SK-N-SH (cell line): ENCODE data around the gene COBLL1. TPM values are rescaled to one million over a fixed set of nuclear protein-coding genes. Genes with fewer than 3 reads are reported as not detected.

ENCODE experiments used
- CTCF ChIA-PET: fragments of 300-600, 350-600 bp; formaldehyde crosslinking; extraction: SDS; loops from one replicate; lab custom pipeline; 2021; lab: Yijun Ruan, JAX
- POLR2A ChIA-PET: fragments of 350-600 bp; sonication (Branson Sonifier 250); formaldehyde crosslinking; extraction: SDS; loops from one replicate; lab custom pipeline; 2020; ENCODE audit warnings: antibody characterized with exemption, inconsistent platforms; lab: Yijun Ruan, JAX
- DNase-seq: peaks from one replicate; pipeline ENCODE4 v3.0.0; 2012
- H2AFZ ChIP-seq: fragments of 200-600 bp; sonication (generic); 2 replicates; pipeline ENCODE4 v1.8.1; 2016; ENCODE audit warnings: antibody characterized with exemption, mild to moderate bottlenecking, low read depth
- H3F3A ChIP-seq: fragments of 200-600 bp; sonication (generic); replicated peaks from 2 replicates; pipeline ENCODE3; 2016; ENCODE audit warnings: antibody characterized with exemption, mild to moderate bottlenecking; ENCODE audit not compliant: insufficient read depth
- H3K27ac ChIP-seq, 2 experiments: fragments of 200-500 bp in 1 of 2; fragments of 200-600 bp in 1 of 2; sonication (Bioruptor generic) in 1 of 2; sonication (generic), shearing (Covaris generic) in 1 of 2; 2 replicates each; pipeline versions ENCODE4 v1.5.1 to v1.6.1; 2014 to 2016; ENCODE audit warnings: low read depth in 2 of 2, inconsistent platforms in 1 of 2, low read length in 1 of 2, mild to moderate bottlenecking in 1 of 2, mixed read lengths in 1 of 2
- H3K27me3 ChIP-seq: fragments of 200-600 bp; sonication (generic), shearing (Covaris generic); 2 replicates; pipeline ENCODE4 v1.6.1; 2016; ENCODE audit warnings: mixed run types; ENCODE audit not compliant: insufficient read depth
- H3K36me3 ChIP-seq, 2 experiments: fragments of 200-500 bp in 1 of 2; fragments of 200-600 bp in 1 of 2; sonication (Bioruptor generic) in 1 of 2; sonication (generic) in 1 of 2; replicated peaks in 1 of 2; 2 replicates each; pipeline versions ENCODE3 to v1.5.1; 2014 to 2016; ENCODE audit warnings: low read length in 1 of 2, mild to moderate bottlenecking in 1 of 2; ENCODE audit not compliant: insufficient read depth in 2 of 2, control insufficient read depth in 1 of 2
- H3K4me1 ChIP-seq, 2 experiments: fragments of 200-500 bp in 1 of 2; fragments of 200-600 bp in 1 of 2; sonication (Bioruptor generic) in 1 of 2; sonication (generic), shearing (Covaris generic) in 1 of 2; 2 replicates each; pipeline versions ENCODE4 v1.5.1 to v1.6.1; 2014 to 2016; ENCODE audit warnings: low read depth in 1 of 2, low read length in 1 of 2, mixed run types in 1 of 2; ENCODE audit not compliant: insufficient read depth in 2 of 2, control insufficient read depth in 1 of 2
- H3K4me2 ChIP-seq: fragments of 200-600 bp; sonication (generic), shearing (Covaris generic); 2 replicates; pipeline ENCODE4 v1.6.1; 2017; ENCODE audit warnings: mixed run types
- H3K4me3 ChIP-seq, 2 experiments: fragments of 200-500 bp in 1 of 2; fragments of 200-600 bp in 1 of 2; sonication (Bioruptor generic) in 1 of 2; sonication (generic), shearing (Covaris generic) in 1 of 2; 2 replicates each; pipeline versions ENCODE4 v1.5.1 to v1.8.1; 2014 to 2016; ENCODE audit warnings: low read depth in 2 of 2, inconsistent platforms in 1 of 2, low read length in 1 of 2, mild to moderate bottlenecking in 1 of 2, mixed read lengths in 1 of 2, moderate library complexity in 1 of 2
- H3K79me2 ChIP-seq: fragments of 200-600 bp; sonication (generic); 2 replicates; pipeline ENCODE4 v1.8.1; 2017; ENCODE audit warnings: mild to moderate bottlenecking; ENCODE audit not compliant: insufficient read depth
- H3K9ac ChIP-seq: fragments of 200-600 bp; sonication (generic); 2 replicates; pipeline ENCODE4 v1.6.1; 2017; ENCODE audit warnings: mixed run types
- H3K9me2 ChIP-seq: fragments of 200-600 bp; sonication (generic); 2 replicates; pipeline ENCODE4 v1.6.1; 2017; ENCODE audit warnings: mixed run types
- H3K9me3 ChIP-seq: fragments of 200-600 bp; sonication (generic); 2 replicates; pipeline ENCODE4 v1.6.1; 2017; ENCODE audit warnings: mixed run types, mild to moderate bottlenecking, moderate library complexity
- H4K20me1 ChIP-seq: fragments of 200-600 bp; sonication (generic); 2 replicates; pipeline ENCODE4 v1.6.1; 2017; ENCODE audit warnings: mild to moderate bottlenecking, mixed run types; ENCODE audit not compliant: insufficient read depth
- CTCF ChIP-seq: fragments of 200-600 bp; sonication (generic); IDR thresholded peaks from 2 replicates; pipeline ENCODE4 v1.6.1; 2017; ENCODE audit warnings: antibody characterized with exemption, mild to moderate bottlenecking, moderate library complexity
- EZH2phosphoT487 ChIP-seq: fragments of 200-600 bp; sonication (generic); IDR thresholded peaks from 2 replicates; pipeline ENCODE4 v1.6.1; 2017; ENCODE audit warnings: low read depth, mixed run types, mild to moderate bottlenecking, antibody characterized with exemption, moderate library complexity, borderline replicate concordance
- FOSL2 ChIP-seq: IDR thresholded peaks from 2 replicates; pipeline ENCODE4 v1.4.0; 2012; ENCODE audit warnings: low read depth, mild to moderate bottlenecking, moderate library complexity, borderline replicate concordance
- FOXM1 ChIP-seq: IDR thresholded peaks from 2 replicates; pipeline ENCODE4 v1.4.0; 2012; ENCODE audit warnings: low read depth, mild to moderate bottlenecking
- IRF3 ChIP-seq: fragments of 150-350 bp; IDR thresholded peaks from 2 replicates; pipeline ENCODE4 v1.6.1; 2016; ENCODE audit warnings: mild to moderate bottlenecking, low read depth, low read length
- JUND ChIP-seq: IDR thresholded peaks from 2 replicates; pipeline ENCODE4 v1.4.0; 2012
- MXI1 ChIP-seq: IDR thresholded peaks from 2 replicates; pipeline ENCODE4 v1.6.1; 2012; ENCODE audit warnings: mild to moderate bottlenecking, low read depth, low read length, improper control_type of control experiment
- NFIC ChIP-seq: IDR thresholded peaks from 2 replicates; pipeline ENCODE4 v1.4.0; 2012; ENCODE audit warnings: borderline replicate concordance
- PBX3 ChIP-seq: IDR thresholded peaks from 2 replicates; pipeline ENCODE4; 2012
- REST ChIP-seq: IDR thresholded peaks from 2 replicates; pipeline ENCODE4 v1.6.1; 2012; ENCODE audit warnings: mild to moderate bottlenecking, low read depth, low read length, moderate library complexity
- RXRA ChIP-seq: IDR thresholded peaks from 2 replicates; pipeline ENCODE4 v1.4.0; 2012; ENCODE audit warnings: low read depth, mild to moderate bottlenecking, borderline replicate concordance
- SMC3 ChIP-seq: IDR thresholded peaks from 2 replicates; pipeline ENCODE4 v1.6.1; 2012; ENCODE audit warnings: low read depth, low read length, improper control_type of control experiment
- TAF1 ChIP-seq: IDR thresholded peaks from 2 replicates; pipeline ENCODE4 v1.6.1; 2012; ENCODE audit warnings: low read depth, mild to moderate bottlenecking, low read length, moderate library complexity, borderline replicate concordance
- TCF12 ChIP-seq: IDR thresholded peaks from 2 replicates; pipeline ENCODE4 v1.4.0; 2012
- WGBS: methylation state at CpG from one replicate; pipeline ENCODE4 v1.1.6; 2017; ENCODE audit warnings: low lambda C conversion rate; 5-methylcytosine and 5-hydroxymethylcytosine counted together
- polyA plus RNA-seq, 3 experiments: library from polyadenylated mRNA; depleted of rRNA; stranded (reverse); fragments of >200 nt; gene quantifications; 2 replicates each; pipeline ENCODE4 v1.2.3, GENCODE V29; 2012

The COBLL1 gene
- polyA plus RNA-seq, 1 of the 3 experiments (the other 2 are of a cell fraction) = 3.1 TPM

- TF ChIP-seq EZH2phosphoT487 (no peak), PBX3 (no peak)
- TF ChIP-seq, all 33 proteins: peak for 0
Measured at GRCh38 chr2:164662066-164662465, 179.6 kb downstream of the COBLL1 start (continued).

- POLR2A ChIA-PET = no interaction called here
- Histone ChIP-seq H3K9ac (no peak overlapping the region), H3K27me3 (no peaks in the 10 kb centered on the region), H3K9me2 (no peaks in the 10 kb centered on the region), H3K4me1 (no peaks in the 10 kb centered on the region; a peak in 3 of 4 replicates), H2AFZ (no peak overlapping the region), H3K36me3 (no peaks in the 10 kb centered on the region), H3K27ac (no peak overlapping the region), H3K4me3 (no peak overlapping the region), H3K9me3 (no peaks in the 10 kb centered on the region), H4K20me1 (no peaks in the 10 kb centered on the region), H3F3A (peaks cover 6% of the 10 kb centered on the region), H3K4me2 (no peak overlapping the region), H3K79me2 (no peaks in the 10 kb centered on the region)
- TF ChIP-seq TCF12 (peak; percentile 23; the same call in 1 of the 2 replicates), PBX3 (peak; percentile 27; the same call in 1 of the 2 replicates), JUND (no peak), MXI1 (no peak)
- CTCF ChIA-PET = no interaction called here
- DNase-seq = no peak
Measured at GRCh38 chr2:164661349-164661748, 180.3 kb downstream of the COBLL1 start.

- Histone ChIP-seq H3K9me3 (no peaks in the 10 kb centered on the region), H3K9me2 (no peaks in the 10 kb centered on the region), H3K27ac (peak overlapping the region in 1 of 2 experiments; percentile 60; a peak in 2 of 4 replicates), H3K4me1 (no peaks in the 10 kb centered on the region; a peak in 3 of 4 replicates), H3K4me2 (no peak overlapping the region), H3K79me2 (no peaks in the 10 kb centered on the region), H3K9ac (no peak overlapping the region; the same call in 1 of the 2 replicates), H3K36me3 (no peaks in the 10 kb centered on the region), H2AFZ (no peak overlapping the region), H3F3A (peaks cover 6% of the 10 kb centered on the region), H3K4me3 (no peak overlapping the region), H3K27me3 (no peaks in the 10 kb centered on the region), H4K20me1 (no peaks in the 10 kb centered on the region)
- ChIA-PET POLR2A (no interaction called here), CTCF (interaction anchor here (0.6 to 1.4 kb wide), 2 partner anchors 15 to 121 kb away, joined by 3 read pairs; no protein-coding TSS in a partner anchor)
- 40% methylated on average over 2 of the region's 2 CpGs for WGBS
- DNase-seq = no peak
- peak; percentile 49 for TF ChIP-seq NFIC
- TF ChIP-seq REST = no peak
- no peak for TF ChIP-seq SMC3
- TF ChIP-seq PBX3 = peak; percentile 52
- peak; percentile 66; the same call in 1 of the 2 replicates for TF ChIP-seq FOSL2
- TF ChIP-seq TAF1 = no peak
- peak; percentile 30; the same call in 1 of the 2 replicates for TF ChIP-seq JUND
- 0 out of 2 replicates have a peak, but pooled peaks have one; percentile 20 for TF ChIP-seq RXRA
- TF ChIP-seq CTCF = no peak
- TF ChIP-seq TCF12 = peak; percentile 56; the same call in 1 of the 2 replicates
- no peak for TF ChIP-seq IRF3
- no peak for TF ChIP-seq FOXM1
Measured at GRCh38 chr2:164657129-164657528, 184.5 kb downstream of the COBLL1 start.
